Astrocyte (in vitro differentiated cells and primary cell): ENCODE results near the gene TMEM130.

ENCODE experiments used
- CTCF ChIP-seq: IDR thresholded peaks from 2 replicates; pipeline ENCODE4 v1.5.1; 2011; ENCODE audit warnings: low read depth, mild to moderate bottlenecking, inconsistent platforms, low read length, moderate library complexity; ENCODE audit not compliant: insufficient read depth
- EZH2 ChIP-seq: IDR thresholded peaks from 2 replicates; pipeline ENCODE4 v1.6.1; 2012; ENCODE audit warnings: mild to moderate bottlenecking, low read length, inconsistent platforms; ENCODE audit not compliant: insufficient read depth

- TF ChIP-seq CTCF (peak; percentile 53), EZH2 (no peak)
Observed at GRCh38 chr7:98831641-98832221, 38.1 kb downstream of the TMEM130 start.
